Activated T-cell treated with anti-CD3 and anti-CD28 coated beads, Interleukin-2, amount 50 U/mL, for 1 hour (primary cell): ENCODE measurements around the gene JMJD6.
"Not testable (repeated sequence)": the region's sequence is repeated elsewhere in the genome, so short reads cannot be mapped to it uniquely, and the experiment has no call there.

Source experiments
- DNase-seq: peaks from one replicate; pipeline ENCODE4 v3.0.0-alpha.2; 2020

Gene JMJD6

GRCh38 chr17:76736349-76737081 lies 10.1 kb upstream of the JMJD6 start:
- peak; percentile 77 for DNase-seq

GRCh38 chr17:76735586-76736348 lies 9.4 kb upstream of the JMJD6 start:
- DNase-seq = no peak

- no peak for DNase-seq
Observed at GRCh38 chr17:76735006-76735405, 8.6 kb upstream of the JMJD6 start.

- DNase-seq = no peak
Observed at GRCh38 chr17:76734080-76734840, 7.9 kb upstream of the JMJD6 start.

GRCh38 chr17:76733618-76733957 lies 7.2 kb upstream of the JMJD6 start:
- DNase-seq = no peak

- DNase-seq = no peak
Observed at GRCh38 chr17:76732734-76733617, 6.6 kb upstream of the JMJD6 start.

- not testable (repeated sequence) for DNase-seq
Observed at GRCh38 chr17:76731800-76732733, 5.7 kb upstream of the JMJD6 start.

GRCh38 chr17:76727745-76728456 lies 1.5 kb upstream of the JMJD6 start:
- DNase-seq = no peak

GRCh38 chr17:76726776-76727718 lies 641 bp upstream of the JMJD6 start, which contains the start of gene METTL23:
METTL23 (plus strand) TSS chr17:76726839; CDS start chr17:76729711, 2,872 bp downstream.
- DNase-seq = peak; percentile 92

GRCh38 chr17:76725580-76726230 lies 701 bp downstream of the JMJD6 start:
- peak; percentile 70 for DNase-seq

GRCh38 chr17:76723812-76724211 lies 2.6 kb downstream of the JMJD6 start:
- DNase-seq = peak; percentile 12

- DNase-seq = peak; percentile 15
Observed at GRCh38 chr17:76722977-76723376, 3.4 kb downstream of the JMJD6 start.

- DNase-seq = peak; percentile 14
Observed at GRCh38 chr17:76722279-76722678, 4.1 kb downstream of the JMJD6 start.

- DNase-seq = no peak
Observed at GRCh38 chr17:76721463-76721862, 4.9 kb downstream of the JMJD6 start.

GRCh38 chr17:76720941-76721340 lies 5.5 kb downstream of the JMJD6 start:
- peak; percentile 14 for DNase-seq

GRCh38 chr17:76720211-76720610 lies 6.2 kb downstream of the JMJD6 start:
- DNase-seq = peak; percentile 12

GRCh38 chr17:76718516-76718915 lies 7.9 kb downstream of the JMJD6 start:
- no peak for DNase-seq

- DNase-seq = no peak
Observed at GRCh38 chr17:76716839-76717215, 9.6 kb downstream of the JMJD6 start.
